Erythroblast (primary cell): ENCODE measurements around the gene AKAP1.

ENCODE experiments used
- GATA1 ChIP-seq: IDR thresholded peaks from 2 replicates; pipeline ENCODE4 v1.6.1; 2011; ENCODE audit warnings: low read depth, mild to moderate bottlenecking, control low read depth, low read length, moderate library complexity
- POLR2A ChIP-seq: IDR thresholded peaks from 2 replicates; pipeline ENCODE4 v1.6.1; 2011; ENCODE audit warnings: mild to moderate bottlenecking, low read length

DNA sequence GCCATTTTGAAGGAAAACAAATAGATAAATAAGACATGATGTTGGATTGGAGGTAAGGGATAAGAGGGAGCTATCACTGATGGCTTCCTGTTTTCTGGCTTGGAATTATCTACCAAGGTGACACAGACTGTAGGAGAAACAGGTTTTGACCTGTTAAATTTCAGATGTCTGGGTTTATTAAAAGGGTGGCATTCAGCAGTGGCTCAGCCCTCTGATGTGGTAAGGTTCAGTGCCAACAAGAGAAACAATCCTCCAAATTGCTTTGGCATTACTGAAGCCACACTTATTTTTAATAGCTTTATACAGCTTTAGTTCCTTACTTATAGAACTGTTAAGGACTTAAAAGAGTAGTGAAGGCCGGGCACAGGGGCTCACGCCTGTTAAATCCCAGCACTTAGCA, 37.0 kb upstream of the AKAP1 start:
- no peak for TF ChIP-seq POLR2A
- TF ChIP-seq GATA1: no peak
